KOPT-K1 (cell line): ENCODE data around the gene POLR2I.

Experiments
- H3K27ac ChIP-seq: fragments of 200-600 bp; sonication (generic); 2 replicates; pipeline ENCODE4 v1.5.1; 2016; ENCODE audit warnings: antibody characterized with exemption, mild to moderate bottlenecking, low read depth, low read length; ENCODE audit not compliant: poor library complexity, severe bottlenecking
- H3K36me3 ChIP-seq: fragments of 200-600 bp; sonication (generic); 2 replicates; pipeline ENCODE4 v1.5.1; 2017; ENCODE audit warnings: antibody characterized with exemption, mild to moderate bottlenecking, low read length, moderate library complexity; ENCODE audit not compliant: insufficient read depth
- H3K9me3 ChIP-seq: fragments of 200-600 bp; sonication (generic); 2 replicates; pipeline ENCODE4 v1.5.1; 2017; ENCODE audit warnings: antibody characterized with exemption, low read length, mild to moderate bottlenecking; ENCODE audit not compliant: insufficient read depth, poor library complexity, severe bottlenecking

Gene POLR2I

DNA sequence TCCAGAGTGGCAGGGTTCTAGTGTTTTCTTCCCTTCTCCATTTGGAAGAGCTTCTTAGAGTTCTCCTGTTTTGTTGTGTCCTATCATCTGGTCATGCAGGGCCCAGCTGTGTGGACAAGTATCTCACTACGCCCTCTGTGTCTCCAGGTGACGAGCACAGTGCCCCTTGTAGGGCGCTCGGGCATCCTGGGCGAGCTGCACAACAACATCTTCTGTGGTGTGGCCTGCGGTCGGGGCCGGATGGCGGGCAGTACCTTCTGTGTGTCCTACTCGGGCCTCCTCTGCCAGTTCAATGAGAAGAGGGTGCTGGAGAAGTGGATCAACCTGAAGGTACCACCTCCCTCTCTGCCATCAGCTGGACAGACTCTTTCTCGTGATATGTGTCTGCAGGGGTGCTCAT, 47.0 kb downstream of the POLR2I start:
- Histone ChIP-seq H3K9me3 (no peaks in the 10 kb centered on the region), H3K36me3 (peaks cover 83% of the 10 kb centered on the region), H3K27ac (no peak overlapping the region)

DNA sequence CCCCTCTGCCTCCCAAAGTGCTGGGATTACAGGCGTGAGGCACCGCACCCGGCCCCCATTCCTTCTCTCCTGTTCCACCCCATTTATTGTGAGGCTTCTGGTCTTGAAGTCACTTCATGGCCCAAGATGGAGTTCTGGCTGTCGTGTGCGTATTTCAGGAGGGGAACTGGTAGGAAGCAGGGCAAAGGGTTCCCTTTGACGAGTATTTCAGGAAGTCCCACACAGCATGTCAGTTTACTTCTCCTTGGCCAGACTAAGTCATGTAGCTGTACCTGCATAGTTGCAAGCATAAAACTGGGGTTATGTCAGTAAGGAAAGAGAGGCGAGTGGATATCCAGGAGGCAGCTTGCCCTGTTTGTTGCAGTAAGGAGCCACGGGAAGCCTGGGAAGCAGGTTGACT, 49.8 kb downstream of the POLR2I start:
- H3K36me3 ChIP-seq, result peaks cover 84% of the 10 kb centered on the region
- no peaks in the 10 kb centered on the region for H3K9me3 ChIP-seq
- H3K27ac ChIP-seq, result no peak overlapping the region
